ENCODE data around the gene SERPINE2. TPM values are rescaled to one million over a fixed set of nuclear protein-coding genes. Genes with fewer than 3 reads are reported as not detected.

Gene SERPINE2, protein sequence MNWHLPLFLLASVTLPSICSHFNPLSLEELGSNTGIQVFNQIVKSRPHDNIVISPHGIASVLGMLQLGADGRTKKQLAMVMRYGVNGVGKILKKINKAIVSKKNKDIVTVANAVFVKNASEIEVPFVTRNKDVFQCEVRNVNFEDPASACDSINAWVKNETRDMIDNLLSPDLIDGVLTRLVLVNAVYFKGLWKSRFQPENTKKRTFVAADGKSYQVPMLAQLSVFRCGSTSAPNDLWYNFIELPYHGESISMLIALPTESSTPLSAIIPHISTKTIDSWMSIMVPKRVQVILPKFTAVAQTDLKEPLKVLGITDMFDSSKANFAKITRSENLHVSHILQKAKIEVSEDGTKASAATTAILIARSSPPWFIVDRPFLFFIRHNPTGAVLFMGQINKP
- total RNA-seq, result 1.1 and 1.8 TPM in 2 replicates

DNA sequence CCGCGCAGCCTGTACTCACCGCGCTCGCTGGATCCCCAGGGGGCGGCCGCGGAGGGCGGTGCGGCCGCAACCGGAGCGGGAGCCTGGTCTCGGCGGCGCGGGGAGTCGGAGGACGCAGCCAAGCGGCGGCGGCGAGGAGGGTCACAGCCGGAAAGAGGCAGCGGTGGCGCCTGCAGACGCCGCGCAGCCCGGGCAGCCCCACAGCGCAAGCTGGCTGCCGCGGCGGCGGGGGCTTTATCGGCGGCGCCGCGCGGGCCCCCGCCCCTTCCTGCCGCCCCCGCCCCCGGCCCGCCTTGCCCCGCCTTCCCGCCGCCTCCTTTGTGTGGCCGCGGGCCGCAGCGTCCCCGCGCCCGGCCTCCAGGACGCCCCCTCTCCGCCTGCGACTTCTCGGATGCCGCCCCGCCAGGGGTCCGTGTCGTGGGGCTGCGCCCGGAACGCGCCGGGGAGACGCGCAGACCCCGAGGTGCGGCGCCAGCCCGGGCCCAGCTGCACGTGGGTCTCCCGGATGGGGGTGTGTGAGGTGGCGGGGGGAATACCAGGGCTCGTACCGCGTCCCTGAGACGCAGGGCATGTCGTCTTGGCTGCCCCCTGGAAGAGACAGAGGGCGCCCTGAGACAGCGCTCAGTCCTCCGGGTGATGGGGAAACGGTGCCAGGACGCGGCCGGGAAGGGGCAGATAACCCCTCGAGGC, at the start of gene SERPINE2:
SERPINE2 (minus strand) TSS at position 207 of the 690 bp plus-strand sequence. CDS start 37,386 bp downstream, outside the sequence.
- peak in 1 of 2 donors; percentile 60 for DNase-seq (ENCODE audit: low read depth in 2 of 2)

DNA sequence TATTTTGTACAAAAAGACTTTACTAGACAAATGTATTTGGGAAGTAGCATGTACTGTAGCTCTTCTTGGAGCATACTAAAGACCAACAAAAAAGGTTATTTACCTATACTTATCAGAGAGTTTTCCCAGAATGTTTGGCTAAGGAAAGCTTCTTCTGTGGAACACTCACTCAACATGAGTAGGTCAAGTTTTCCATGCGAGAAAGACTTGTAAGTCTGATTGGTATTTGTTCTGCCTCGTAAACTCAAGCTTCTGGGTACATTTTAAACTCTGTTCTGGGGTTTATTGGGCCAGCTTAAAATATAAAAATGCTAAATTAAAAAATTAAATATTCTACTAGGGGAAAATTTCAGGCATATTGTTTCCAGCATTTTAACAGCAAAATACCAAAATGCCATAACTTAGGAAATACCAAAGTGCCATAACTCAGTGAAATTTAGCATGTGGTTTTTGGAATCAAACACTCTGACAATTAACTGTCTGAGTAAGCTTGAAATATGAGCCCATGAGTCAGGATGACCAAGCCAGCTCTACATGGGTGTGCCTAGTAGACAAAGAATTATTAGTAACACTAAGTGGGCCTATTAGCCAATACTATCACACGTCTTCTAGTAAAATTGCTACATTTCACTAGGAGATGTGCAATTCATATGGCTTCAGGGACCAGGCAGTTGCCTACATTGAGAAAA, 47.3 kb upstream of the SERPINE2 start:
- DNase-seq (ENCODE audit: low read depth in 2 of 2), result peak in 1 of 2 donors; percentile 69

DNA sequence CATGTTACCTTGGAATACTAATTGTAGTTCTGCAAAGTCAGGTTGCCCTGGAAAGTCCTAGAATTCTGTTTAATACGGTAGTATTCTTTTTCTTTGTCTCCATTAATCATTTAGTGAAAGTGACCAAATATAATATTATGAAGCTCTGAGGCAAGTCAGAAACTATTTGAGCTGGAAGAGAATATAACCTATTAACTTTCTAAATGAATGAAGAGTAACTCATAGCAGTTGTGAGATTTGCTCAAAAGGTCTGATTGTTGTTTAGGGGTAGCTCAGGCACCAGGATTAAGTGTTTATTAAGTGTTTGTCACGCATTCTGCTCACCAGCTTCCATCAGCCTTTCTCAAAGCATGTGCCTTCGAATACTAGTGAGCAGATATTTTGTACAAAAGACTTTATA, 46.7 kb upstream of the SERPINE2 start:
- no peak for DNase-seq (ENCODE audit: low read depth in 2 of 2)

DNA sequence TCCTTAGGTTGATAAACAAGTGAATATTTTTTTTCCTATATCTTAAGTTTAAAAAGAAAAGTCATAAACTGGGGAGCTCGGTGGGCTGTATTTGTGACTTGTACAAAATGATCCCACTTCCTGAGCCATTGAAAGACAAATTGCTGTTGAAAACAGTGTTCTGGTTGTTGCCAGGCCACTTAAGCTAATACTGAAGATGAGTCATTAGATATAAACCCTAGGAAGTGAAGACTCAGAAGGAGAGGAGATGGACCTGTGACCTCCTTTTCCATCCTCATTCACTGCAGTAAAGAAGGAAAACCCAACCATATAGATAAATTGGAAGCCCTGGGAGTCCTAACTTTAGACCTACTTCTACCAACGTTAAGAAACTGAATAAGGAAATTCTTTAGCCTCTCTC, 46.2 kb upstream of the SERPINE2 start:
- DNase-seq (ENCODE audit: low read depth in 2 of 2), result peak in 1 of 2 donors; percentile 69

DNA sequence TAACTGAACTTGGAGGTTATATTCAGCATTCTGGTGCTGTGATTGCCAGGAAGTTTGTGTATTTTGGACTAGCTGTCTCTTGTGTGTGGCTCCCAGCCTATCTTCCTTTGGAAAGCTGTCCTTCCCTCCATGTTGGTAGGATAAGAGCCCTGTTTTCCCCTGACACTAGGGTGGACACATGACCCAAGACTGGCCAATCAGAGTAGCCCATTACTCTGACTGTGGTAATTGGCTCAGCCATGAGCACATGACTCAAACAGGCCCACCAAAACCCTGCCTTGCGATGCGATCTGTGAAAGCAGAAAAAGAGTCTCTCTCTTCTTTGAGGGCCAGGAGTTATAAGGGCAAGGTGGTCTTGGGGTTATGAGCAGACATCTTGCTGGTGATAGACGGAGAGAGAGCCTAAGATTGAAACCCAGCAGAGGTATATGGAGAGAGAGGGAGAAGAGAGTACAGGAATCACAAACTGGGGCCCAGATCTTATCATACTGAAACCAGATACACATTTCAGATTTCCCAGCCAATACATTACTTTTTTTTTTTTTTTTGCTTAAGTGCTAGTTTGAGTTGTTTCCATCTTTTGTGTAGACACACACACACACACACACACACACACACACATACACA, 45.3 kb upstream of the SERPINE2 start:
- no peak for DNase-seq (ENCODE audit: low read depth in 2 of 2)

DNA sequence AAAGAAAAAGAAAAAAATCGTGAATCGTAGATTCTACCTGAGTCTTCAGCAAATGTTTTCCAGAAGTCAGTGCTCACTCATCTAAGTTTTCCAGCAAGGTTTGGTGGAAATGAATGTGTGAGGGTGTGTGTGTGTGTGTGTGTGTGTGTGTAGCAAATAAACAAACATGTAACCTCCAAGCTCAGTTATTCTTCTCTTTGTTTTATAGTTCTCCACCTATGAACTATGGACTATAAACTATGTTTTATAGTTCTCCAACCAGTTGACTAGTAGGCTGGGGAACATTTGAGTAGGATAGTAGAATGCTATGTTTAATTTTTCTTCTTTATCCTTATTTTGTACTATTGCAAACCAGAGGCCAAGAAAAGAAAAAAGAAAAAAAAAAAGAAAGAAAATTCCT, 44.6 kb upstream of the SERPINE2 start:
- DNase-seq (ENCODE audit: low read depth in 2 of 2), result no peak

DNA sequence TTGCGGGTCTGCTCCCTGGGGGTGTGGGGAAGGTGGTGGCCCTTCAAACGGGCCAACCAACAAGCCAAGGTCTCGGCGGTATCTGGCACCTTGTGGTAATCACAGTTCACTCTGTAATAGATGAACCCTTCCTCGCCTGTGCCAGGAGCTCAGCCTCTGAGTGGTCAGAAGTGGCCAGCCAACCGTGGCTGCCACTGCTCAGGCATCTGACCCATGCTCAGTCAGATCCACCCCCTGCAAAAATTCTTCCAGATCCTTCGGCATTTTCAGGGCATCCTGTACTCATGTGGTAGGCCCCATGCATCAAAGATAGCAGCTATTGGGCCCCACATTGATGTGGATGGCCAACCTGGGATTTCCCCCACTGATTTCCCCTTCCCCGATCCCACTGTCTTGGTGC, 39.6 kb upstream of the SERPINE2 start:
- no peak for DNase-seq (ENCODE audit: low read depth in 2 of 2)

DNA sequence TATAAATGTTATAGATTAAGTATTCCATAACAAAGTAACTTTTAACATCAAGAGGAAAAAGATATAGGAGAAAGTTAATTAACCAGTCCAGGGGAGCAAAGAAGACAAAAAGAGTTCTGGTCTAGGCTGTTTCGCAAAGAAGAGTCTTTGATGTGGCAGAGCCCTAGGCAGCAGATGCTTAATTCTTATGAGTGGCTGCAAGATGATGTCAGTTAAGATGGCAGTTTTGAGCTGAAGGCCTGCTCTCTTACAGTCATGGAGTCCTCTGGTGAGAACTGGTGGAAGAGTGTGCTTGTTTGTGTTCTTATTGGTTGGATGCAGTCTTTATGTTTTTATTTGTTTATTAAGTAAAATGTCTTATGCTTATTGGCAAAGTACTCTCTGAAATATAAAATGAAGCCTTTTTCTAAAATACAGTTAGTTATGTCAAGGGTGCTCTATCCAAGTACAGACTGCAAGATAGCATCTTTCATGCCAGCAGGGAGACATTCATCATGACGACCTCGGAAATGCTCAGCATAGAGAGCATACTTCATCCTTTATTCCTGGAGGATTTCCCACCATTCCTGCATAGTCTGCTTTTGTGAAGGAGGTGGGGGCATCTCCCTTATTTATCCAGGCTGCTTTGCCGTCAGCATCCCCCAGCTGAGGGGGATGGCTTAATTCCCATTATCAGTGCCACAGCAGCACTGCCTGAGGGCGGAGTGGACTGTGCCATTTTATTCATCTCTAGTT, 38.9 kb upstream of the SERPINE2 start:
- DNase-seq (ENCODE audit: low read depth in 2 of 2), result no peak

DNA sequence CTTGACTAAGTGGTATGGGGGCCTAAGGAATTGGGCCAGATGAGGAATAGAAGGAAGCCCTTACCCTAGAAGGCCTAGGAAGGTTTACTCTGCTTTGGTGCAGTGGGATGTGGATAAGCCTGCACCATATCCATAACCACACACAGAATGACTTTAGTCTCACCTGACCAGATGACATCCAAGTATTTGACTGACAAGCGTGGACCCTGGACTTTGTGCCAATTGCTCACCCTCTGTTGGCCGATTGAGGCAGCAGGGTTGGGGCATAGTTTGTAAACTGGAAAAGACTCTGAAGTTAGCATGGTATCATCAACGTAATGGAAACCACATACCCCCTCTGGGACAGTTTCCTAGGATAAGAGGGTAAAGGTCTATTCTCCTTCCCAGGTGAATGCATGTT, 36.5 kb upstream of the SERPINE2 start:
- no peak for DNase-seq (ENCODE audit: low read depth in 2 of 2)

DNA sequence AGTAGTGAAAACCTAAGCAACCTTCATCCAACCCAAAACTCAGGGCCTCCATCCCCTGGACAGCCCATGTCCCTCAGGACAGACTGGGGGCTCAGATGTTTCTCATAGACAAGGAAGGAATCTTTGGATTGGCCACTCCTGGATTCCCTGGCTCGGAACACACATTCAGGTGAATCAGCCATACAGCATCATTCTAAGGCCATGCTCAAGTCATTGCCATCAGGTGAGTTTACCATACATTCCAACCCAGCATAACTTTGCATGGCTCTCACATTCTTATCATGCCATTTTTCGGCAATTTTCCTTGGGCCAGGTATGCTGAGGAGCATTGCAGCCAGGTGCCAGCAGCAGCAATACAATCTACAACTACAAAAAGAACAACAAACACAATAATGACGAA, 34.6 kb upstream of the SERPINE2 start:
- DNase-seq (ENCODE audit: low read depth in 2 of 2), result no peak

DNA sequence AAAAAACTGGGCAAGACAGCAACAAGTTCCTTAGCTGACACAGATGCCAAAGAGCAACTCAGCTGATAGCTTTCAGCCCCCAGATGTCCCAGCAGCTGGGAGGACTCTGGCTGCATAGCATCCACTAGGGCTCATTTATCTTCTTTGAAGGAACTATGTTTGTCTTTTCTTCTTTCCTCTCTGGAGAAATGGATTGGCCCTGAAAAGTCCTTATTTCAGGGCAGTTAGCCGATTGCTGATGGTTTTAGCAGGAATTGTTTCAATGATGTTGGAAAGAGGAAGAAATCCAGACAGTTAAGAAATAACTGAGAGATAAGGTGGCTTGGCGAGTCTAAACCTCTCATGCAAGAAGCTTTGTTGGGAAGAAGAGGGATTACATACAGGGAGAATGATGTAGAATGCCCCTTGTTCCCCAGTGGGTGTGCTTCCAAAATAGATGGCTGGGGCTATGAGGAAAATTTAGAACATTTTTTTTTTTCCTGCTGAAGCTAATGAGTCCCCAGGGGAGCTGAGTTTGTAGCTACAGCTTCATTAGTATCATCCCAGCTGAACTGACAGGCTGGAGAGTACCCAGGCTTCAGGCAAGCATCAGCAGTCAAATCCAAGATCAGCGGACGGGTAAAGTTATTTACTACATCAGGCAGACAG, 33.6 kb upstream of the SERPINE2 start:
- no peak for DNase-seq (ENCODE audit: low read depth in 2 of 2)

DNA sequence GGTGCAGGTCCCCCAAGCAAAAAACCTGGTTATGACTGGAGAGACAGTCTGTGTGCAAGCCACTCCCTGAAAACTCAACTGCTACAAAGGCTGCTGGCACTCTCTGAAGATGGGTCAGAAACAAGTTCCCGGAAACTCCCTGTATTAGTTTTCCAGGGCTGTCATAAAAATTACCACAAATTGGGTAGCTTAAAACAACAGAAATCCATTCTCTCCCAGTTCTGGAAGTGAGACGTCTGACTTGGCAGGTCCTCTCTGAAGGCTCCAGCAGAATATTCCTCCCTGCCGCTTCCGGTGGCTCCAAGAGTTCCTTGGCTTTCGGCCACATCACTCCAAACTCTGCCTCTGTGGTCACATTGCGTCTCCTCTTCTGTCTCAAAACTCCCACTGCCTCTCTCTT, 30.1 kb upstream of the SERPINE2 start:
- DNase-seq (ENCODE audit: low read depth in 2 of 2), result no peak

DNA sequence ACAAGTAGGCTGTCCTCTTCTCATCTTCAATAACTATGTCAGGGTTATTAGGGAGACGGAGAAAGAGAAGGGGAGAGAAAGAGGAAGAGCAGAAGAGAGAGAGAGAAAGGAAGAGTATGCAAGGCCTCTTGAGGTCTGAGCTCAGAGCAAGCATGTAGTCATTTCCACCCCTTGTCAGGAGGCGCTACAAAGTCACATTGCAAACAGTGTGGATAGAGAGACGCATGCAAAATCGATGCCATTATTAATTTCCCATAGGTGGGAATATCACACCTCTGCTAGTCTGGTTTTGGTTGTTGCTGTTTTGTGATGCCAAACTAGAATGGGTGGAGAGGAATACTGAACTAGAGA, 24.2 kb upstream of the SERPINE2 start:
- no peak for DNase-seq (ENCODE audit: low read depth in 2 of 2)

DNA sequence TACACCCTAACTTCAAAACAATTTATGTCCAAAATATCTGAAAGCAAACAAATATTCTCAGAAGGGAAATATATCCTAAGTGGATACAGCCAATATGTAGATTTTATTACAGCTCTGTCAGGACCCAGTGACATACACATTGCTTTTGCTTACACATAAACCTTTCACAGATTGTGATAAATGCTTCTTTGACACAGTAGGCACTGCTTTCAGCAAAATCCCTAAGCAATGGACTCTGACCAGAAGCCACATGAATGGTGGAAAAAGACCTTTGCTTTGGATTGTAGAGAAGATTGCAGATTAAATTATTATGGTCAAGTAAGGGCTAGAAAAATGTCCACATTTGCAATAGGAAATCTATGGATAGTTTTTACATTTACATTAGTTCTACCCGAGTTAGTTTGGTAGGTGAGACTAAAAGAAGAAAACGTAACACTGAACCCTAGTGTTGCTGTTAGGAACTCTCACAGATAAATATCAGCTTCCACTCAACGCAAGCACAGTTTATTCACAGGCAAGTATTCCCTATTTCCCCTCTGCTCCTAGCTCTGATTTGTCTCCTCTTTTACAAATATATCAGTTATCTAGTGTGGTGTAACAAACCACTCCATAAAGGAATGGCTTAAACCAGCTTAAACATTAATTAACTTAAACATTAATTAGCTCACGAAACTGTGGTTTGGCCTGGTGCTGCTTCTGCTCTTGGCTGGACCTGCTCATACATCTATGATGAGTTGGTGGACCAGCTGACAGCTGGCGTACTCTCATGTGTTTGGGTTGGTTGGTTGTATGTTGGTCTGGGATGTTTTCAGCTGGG, 23.6 kb upstream of the SERPINE2 start:
- DNase-seq (ENCODE audit: low read depth in 2 of 2), result no peak

DNA sequence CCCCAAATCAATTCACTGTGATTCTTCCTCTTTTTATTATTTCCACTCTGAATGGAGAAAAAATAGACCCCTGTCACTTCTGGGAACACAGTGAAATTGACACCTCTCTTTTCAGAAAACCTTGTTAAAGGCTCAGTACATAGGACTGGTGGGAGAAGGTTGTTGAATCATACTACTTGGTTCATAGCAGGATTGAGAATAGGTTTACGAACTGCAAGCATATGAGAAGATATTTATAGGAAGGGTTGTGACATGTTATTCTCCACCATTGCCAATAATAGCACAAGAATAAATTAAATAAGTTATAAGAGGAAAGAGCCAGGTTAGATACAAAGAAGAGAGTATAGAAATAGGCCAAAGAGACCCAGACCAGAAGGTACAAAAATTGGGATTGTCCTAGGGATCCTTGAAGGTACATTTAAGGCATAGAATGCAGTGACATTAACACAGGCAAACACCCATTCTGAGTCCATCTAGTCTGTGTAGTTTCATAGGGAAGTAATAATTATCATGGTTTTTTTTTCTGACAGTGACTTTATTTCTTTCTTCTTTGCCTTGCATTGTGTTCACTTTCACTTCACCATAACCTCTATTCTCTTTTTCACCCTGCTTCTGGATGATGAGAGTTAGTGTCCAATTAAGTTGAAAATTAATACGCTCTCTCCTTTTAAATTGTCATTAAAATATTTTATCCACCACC, 21.8 kb upstream of the SERPINE2 start:
- DNase-seq (ENCODE audit: low read depth in 2 of 2), result no peak

DNA sequence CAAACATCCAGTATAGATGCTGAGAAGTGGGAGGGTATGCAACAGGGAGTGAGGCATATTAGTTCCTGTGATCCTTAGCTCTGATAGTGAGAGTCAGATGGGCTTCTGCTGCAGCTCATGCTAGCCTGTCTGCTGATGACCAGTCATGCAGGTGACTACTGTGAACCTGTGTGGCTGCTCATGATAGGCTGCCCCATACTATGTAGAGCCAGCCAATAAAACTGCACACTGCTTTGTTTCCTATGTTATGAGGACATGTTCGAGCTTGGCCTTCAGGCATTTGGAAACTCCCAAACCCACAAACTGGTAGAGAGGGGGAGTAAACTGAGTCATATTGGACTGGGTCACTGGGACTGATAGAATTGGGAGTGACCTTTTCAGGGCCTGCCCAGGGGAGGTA, 20.1 kb upstream of the SERPINE2 start:
- no peak for DNase-seq (ENCODE audit: low read depth in 2 of 2)

DNA sequence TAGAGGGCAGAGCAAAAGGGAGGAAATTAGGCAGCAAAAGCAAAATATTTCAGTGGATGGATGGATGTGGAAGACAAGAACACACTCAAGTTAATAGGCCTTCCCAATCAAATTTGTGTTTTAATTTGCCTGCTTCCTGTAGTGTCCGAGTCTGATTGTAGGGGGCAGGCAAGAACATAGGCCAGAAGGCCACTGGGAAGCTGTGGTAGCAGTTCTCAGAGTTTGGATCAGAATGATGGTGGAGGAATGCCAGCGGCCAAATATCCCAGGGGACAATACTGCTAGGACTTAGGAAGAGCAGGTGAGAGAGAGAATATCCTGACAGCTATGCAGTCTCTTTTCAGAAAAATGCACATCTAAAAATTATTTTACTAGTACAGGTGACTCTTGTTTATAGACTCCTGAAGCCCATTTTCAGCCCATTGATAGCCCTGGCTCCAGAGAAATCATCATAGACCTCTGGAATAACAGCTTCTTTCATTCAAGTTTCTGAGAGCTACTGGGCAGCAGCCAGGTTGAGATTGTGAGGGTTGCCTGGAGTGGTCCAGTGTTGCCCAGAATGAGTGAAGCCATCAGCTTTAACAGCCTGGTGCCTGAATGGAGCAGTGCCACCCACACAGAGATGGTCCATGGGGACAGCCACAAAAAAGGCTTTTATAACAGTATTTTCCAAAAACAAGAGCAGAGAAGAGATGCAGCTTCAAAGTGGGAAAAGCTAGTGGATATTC, 19.1 kb upstream of the SERPINE2 start:
- no peak for DNase-seq (ENCODE audit: low read depth in 2 of 2)

DNA sequence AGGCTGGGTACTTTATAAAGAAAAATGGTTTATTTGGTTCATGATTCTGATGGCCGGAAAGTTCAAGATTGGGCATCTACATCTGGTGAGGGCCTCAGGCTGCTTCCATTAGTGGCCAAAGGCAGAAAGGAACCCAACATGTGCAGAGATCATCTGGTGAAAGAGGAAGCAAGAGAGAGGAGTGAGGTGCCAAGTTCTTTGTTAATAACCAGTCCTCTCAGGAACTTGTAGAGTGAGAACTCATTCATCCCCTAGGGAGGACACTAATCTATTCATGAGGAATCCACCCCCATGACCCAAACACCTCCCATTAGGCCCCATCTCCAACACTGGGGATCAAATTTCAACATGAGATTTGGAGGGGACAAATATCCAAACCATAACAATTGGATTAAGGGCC, 17.8 kb upstream of the SERPINE2 start:
- no peak for DNase-seq (ENCODE audit: low read depth in 2 of 2)

DNA sequence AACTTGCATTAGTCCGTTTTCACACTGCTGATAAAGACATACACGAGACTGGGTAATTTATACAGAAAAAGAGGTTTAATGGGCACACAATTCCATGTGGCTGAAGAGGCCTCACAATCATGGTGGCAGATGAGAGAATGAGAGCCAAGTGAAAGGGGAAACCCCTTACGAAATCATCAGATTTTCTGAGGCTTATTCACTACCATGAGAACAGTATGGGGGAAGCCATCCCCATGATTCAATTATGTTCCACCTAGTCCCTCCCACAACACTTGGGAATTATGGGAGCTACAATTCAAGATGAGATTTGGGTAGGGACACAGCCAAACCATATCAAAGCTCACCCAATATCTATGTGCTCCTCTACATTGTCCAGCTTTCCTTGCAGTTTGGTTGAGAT, 16.0 kb upstream of the SERPINE2 start:
- no peak for DNase-seq (ENCODE audit: low read depth in 2 of 2)
